Hematopoietic multipotent progenitor cell (in vitro differentiated cells): ENCODE measurements around the gene CDC37. TPM values are rescaled to one million over a fixed set of nuclear protein-coding genes. Genes with fewer than 3 reads are reported as not detected.

Experiments
- DNase-seq, 3 donors: peaks; one replicate each; pipeline ENCODE4 v3.0.0-alpha.2; 2011 to 2015; ENCODE audit warnings: low read depth in 2 of 3, low spot score in 2 of 3
- total RNA-seq: library from RNA; depleted of rRNA; stranded (reverse); fragments of >200 nt; gene quantifications from one replicate; pipeline ENCODE4 v1.2.3, GENCODE V29; 2012

The CDC37 gene
- total RNA-seq, 1 donor, result 131 TPM

DNA sequence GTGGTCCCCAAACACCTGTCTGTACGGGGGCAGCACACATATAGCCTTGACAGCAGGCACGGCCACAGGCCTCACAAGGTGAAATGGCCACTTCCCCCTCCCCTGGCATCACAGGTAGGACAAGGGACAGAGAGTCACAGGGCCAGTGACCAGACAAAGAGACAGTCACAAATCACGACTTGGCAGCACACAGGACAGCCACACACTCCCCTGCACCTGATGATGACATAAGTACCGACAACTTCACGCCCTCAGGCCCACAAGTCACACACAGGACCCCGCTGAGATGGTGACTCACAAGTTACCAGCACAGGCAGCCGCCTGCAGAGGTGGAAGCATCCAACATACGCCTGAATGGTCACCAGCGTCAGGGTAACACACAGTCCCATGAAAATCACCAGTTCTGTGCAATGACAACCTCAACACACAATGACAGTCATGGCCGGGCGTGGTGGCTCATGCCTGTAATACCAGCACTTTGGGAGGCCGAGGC is 39.5 kb downstream of the CDC37 start:
- no peak for DNase-seq

DNA sequence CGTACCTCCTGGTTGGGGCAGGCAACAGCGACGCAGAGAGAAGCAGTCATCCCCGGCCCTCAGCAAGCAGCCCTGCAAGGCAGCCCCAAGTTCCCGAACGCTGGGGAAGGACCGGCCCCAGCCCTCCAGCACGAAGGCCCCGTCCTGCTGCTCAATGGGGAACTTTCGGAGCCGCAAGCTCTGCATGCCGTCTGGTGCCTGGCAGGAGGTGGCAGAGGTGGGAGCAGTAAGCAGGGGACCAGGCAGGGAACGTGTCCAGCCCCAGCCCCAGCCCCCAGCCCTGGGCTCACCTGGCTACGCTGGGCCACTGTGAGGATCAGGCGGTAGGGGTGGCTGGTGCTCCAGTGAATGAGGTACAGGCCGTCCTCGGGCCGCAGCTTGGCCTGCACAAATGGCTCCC is 41.1 kb downstream of the CDC37 start:
- no peak for DNase-seq

DNA sequence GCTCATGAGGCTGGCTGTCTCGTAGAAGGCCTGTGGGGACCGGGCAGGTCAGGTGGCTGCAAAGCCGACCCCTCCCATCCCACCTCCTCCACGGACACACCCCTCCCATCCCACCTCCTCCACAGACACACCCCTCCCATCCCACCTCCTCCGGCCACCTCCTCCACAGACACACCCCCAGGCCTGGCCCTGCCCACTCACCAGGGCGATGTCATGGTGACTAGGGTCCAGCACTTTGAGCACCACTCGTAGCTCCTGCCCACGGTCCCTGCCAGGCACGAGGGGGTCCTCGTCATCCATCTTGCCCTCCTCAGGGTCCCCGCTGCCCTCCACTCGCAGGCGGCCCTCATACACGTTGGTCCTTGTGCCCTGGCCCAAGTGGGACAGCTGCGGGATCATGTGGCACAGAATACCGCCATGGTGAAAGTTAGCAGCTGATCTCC is 41.8 kb downstream of the CDC37 start:
- no peak for DNase-seq

DNA sequence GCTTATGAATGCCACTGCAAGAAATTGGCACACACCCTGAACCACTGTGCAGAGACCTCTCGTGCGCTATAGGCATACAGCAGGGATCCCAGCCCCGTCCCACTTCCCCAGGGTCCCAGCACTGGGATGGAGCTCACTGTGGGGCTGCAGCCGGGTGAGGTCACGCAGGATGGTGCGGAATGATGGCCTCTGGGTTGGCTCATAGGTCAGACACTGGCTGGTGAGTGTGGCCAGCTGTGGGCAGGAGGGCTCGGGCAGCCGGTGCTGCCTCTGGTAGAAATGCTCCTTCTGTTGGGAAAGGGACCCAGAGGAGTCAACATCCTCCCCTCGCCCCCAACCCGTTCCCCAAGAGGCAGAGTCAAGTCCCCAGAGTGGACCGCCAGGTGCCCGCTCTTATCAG is 46.9 kb downstream of the CDC37 start:
- DNase-seq, result no peak

DNA sequence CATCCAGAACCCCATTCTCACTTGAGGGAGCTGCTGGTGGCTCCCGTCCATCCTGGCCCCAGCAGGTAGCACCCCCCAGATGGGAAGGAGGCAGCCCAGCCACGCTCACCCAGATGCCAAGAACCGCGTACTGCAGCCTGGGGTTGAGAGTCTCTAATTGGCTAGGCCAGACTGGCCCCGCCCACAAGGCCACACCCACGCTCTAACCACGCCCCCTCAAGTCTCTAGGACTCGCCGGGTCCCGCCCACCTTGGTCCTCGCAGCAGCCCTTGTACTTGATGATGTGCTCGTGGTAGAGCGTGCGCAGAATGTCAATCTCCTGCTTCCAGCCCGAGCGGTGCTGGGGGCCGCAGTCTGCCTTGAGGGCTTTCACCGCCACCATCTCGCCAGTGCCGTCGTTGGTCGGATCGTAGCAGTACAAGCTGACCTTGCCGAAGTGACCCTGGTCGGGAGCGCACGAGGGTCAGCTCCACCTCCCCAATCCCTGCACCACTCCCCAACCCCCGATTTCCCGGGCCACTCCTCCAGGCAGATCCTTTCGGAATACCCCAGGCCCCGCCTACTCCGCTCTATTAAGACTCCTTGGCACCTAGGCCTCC is 49.5 kb downstream of the CDC37 start:
- DNase-seq, result peak in 2 of 3 donors; percentile 35 to 54

DNA sequence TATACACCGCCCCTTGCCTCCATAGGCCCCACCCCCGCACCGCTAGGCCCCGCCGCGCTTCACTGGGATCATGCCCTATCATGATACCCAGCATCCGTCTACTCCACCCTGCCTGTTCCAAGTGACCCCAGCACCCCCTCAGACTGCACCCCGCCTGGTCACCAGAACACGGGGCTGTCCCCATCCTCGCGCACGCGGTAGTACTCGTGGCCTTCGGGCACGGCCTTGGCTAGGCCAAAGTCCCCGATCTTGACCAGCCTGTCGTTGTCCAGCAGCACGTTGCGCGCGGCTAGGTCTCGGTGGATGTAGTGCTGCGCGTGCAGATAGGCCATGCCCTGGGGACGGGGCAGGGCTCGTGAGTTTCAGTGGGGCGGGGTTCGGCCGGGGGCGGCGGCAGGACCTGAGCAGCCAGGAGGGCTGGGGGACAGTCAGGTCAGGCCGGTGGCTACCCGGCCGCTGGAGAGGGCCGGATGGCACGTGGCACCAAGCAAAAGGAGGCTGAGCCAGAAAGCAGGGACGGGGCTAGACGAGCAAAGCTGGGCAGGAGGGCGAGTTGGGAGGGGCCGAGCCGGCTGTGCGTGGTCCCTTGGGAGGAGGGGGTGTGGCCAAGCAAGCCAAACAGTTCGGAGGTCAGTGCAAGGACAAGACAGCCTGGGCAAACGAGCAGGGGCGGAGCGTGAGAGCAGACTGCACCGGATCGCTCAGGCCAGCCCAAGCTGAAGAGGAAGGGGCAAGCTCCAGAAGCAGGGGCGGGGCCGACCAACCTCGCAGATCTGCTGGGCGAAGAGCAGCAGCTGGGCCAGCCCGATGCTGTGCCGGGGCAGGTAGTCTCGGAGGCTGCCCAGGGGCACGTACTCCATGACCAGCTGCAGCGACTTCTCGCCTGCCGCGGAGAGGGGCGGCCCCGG is 50.3 kb downstream of the CDC37 start:
- DNase-seq, result no peak

DNA sequence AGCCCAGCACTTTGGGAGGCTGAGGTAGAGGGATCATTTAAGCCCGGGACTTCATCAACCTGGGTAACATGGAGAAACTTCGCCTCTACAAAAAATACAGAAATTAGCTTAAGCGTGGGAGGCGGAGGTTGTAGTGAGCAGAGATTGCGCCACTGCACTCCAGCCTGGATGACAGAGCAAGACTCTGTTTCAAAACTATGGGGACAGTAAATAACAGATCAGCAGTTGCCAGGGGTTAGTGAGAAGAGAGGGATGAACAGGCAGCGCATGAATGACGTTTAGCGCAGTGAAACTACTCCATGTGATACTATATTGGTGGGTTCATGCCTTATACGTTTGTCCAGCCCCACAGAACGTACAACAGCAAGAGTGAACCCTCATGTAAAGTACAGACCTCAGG is 56.8 kb downstream of the CDC37 start:
- no peak for DNase-seq

DNA sequence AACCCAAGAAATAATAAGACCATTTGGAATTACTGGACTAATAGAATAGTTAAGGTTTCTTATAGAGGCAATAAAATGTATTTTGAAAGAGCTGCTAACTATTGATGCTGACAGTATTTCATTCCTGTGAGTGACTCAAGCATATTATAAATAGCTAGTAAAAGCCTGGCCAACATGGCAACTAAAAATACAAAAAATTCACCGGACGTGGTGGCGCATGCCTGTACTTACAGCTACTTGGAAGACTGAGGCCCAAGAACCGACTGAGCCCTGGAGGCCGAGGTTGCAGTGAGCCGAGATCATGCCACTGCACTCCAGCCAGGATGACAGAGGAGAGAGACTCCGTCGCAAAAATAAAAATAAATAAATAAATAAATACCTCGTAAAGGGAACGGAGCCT is 58.6 kb downstream of the CDC37 start:
- no peak for DNase-seq

DNA sequence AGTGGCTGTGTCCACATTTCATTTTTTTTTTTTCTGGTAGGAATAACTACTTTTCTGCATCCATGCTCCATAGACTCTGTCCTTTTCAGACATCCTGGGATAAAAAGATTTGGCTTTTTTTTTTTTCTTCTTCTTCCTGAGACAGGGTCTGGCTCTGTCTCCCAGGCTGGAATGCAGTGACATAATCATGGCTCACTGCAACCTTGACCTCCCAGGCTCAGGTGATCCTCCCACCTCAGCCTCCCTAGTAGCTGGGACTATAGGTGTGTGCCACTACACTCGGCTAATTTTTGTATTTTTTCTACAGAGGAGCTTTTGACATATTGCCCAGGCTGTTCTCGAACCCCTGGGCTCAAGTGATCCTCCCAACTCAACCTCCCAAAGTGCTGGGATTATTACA is 59.8 kb downstream of the CDC37 start:
- no peak for DNase-seq

Other genes with a start within 250 kb of the CDC37 start
- 70.0 TPM for gene DNMT1, start 208.6 kb downstream of the CDC37 start, total RNA-seq
- 6.7 TPM for gene S1PR2, start 172.2 kb downstream of the CDC37 start, total RNA-seq
- 90.5 TPM for gene MRPL4, start 151.3 kb downstream of the CDC37 start, total RNA-seq
- 15.3 TPM for gene ICAM1, start 132.4 kb downstream of the CDC37 start, total RNA-seq
- gene ICAM4, start 116.6 kb downstream of the CDC37 start, total RNA-seq, result 66.0 TPM
- gene ICAM5, start 113.6 kb downstream of the CDC37 start, total RNA-seq, result 10.8 TPM
- gene ZGLP1, start 93.7 kb downstream of the CDC37 start, total RNA-seq, result 0.54 TPM
- gene FDX2, start 87.5 kb downstream of the CDC37 start, total RNA-seq, result 27.5 TPM
- gene RAVER1, start 70.0 kb downstream of the CDC37 start, total RNA-seq, result 47.9 TPM
- gene ICAM3, start 63.9 kb downstream of the CDC37 start, total RNA-seq, result 367 TPM
- 174 TPM for gene TYK2, start 23.0 kb downstream of the CDC37 start, total RNA-seq
- under 0.01 TPM for gene PDE4A, start 17.0 kb upstream of the CDC37 start, total RNA-seq
- 235 TPM for gene KEAP1, start 99.8 kb upstream of the CDC37 start, total RNA-seq
- 0.27 TPM for gene S1PR5, start 113.9 kb upstream of the CDC37 start, total RNA-seq
- gene ATG4D, start 140.4 kb upstream of the CDC37 start, total RNA-seq, result 33.7 TPM
- 21.5 TPM for gene KRI1, start 162.5 kb upstream of the CDC37 start, total RNA-seq
- 19.7 TPM for gene CDKN2D, start 165.4 kb upstream of the CDC37 start, total RNA-seq
- 0.27 TPM for gene AP1M2, start 183.8 kb upstream of the CDC37 start, total RNA-seq
- 46.3 TPM for gene SLC44A2, start 222.0 kb upstream of the CDC37 start, total RNA-seq